ENCODE data around the gene SHISA4. TPM values are rescaled to one million over a fixed set of nuclear protein-coding genes. Genes with fewer than 3 reads are reported as not detected.

The SHISA4 gene
- total and polyA plus RNA-seq, 5 donors from 2014 or later: 0.22 to 0.44 (median 0.44) TPM; not detected in 2

DNA sequence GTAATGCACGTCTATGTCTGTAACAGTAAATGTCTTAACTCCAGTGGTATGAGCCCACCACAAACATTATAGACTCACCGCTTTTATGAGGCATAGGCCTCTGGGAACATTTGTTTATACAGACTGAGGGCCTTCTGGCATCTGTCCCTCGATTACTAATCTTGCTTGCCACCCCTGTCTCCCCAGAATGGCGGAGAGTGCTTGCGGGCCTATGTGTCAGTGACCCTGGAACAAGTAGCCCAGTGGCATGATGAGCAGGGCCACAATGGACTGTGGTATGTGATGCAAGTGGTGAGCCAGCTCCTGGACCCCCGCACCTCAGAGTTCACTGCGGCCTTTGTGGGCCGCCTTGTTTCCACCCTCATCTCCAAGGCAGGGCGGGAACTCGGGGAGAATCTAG is 18.3 kb upstream of the SHISA4 start:
- H3K9me3 Mint-ChIP-seq: no peaks in the 10 kb centered on the region
- Histone ChIP-seq H3K4me1 (ENCODE audit: control insufficient read depth, insufficient read depth, low read length, poor library complexity, severe bottlenecking) (no peaks in the 10 kb centered on the region), H3K27me3 (ENCODE audit: control insufficient read depth, insufficient read depth, low read length) (no peaks in the 10 kb centered on the region), H3K27ac (ENCODE audit: insufficient read depth, low read length, poor library complexity, severe bottlenecking) (no peak overlapping the region), H3K36me3 (ENCODE audit: control insufficient read depth, insufficient read depth, low read length) (peaks cover 87% of the 10 kb centered on the region), H3K9me3 (ENCODE audit: control insufficient read depth in 2 of 2, low read length in 2 of 2) (no peaks in the 10 kb centered on the region), H3K4me3 (ENCODE audit: low read depth, low read length) (no peak overlapping the region)
- no peak for ATAC-seq (ENCODE audit: low read depth in 2 of 2)
- H3K4me1 Mint-ChIP-seq: no peaks in the 10 kb centered on the region
- H3K4me3 Mint-ChIP-seq: no peak overlapping the region
- DNase-seq: no peak
- H3K27me3 Mint-ChIP-seq: no peaks in the 10 kb centered on the region
- no peak overlapping the region for H3K27ac Mint-ChIP-seq
- H3K36me3 Mint-ChIP-seq: peaks cover 63% of the 10 kb centered on the region

- H3K27ac Mint-ChIP-seq: no peak overlapping the region
- no peak overlapping the region for H3K27ac ChIP-seq (ENCODE audit: insufficient read depth, low read length, poor library complexity, severe bottlenecking)
- DNase-seq: no peak
- H3K4me1 Mint-ChIP-seq: no peaks in the 10 kb centered on the region
- no peaks in the 10 kb centered on the region for H3K27me3 Mint-ChIP-seq
- H3K36me3 ChIP-seq (ENCODE audit: control insufficient read depth, insufficient read depth, low read length): peaks cover 61% of the 10 kb centered on the region
- no peak for ATAC-seq (ENCODE audit: low read depth in 2 of 2)
- no peak overlapping the region for H3K4me3 ChIP-seq (ENCODE audit: low read depth, low read length)
- no peaks in the 10 kb centered on the region for H3K4me1 ChIP-seq (ENCODE audit: control insufficient read depth, insufficient read depth, low read length, poor library complexity, severe bottlenecking)
- H3K36me3 Mint-ChIP-seq: peaks cover 50% of the 10 kb centered on the region
- no peaks in the 10 kb centered on the region for H3K9me3 ChIP-seq (ENCODE audit: control insufficient read depth in 2 of 2, low read length in 2 of 2)
- H3K27me3 ChIP-seq (ENCODE audit: control insufficient read depth, insufficient read depth, low read length): no peaks in the 10 kb centered on the region
- no peak overlapping the region for H3K4me3 Mint-ChIP-seq
- no peaks in the 10 kb centered on the region for H3K9me3 Mint-ChIP-seq
These were observed 14.0 kb upstream of the SHISA4 start for GRCh38 chr1:201874672-201875071.

DNA sequence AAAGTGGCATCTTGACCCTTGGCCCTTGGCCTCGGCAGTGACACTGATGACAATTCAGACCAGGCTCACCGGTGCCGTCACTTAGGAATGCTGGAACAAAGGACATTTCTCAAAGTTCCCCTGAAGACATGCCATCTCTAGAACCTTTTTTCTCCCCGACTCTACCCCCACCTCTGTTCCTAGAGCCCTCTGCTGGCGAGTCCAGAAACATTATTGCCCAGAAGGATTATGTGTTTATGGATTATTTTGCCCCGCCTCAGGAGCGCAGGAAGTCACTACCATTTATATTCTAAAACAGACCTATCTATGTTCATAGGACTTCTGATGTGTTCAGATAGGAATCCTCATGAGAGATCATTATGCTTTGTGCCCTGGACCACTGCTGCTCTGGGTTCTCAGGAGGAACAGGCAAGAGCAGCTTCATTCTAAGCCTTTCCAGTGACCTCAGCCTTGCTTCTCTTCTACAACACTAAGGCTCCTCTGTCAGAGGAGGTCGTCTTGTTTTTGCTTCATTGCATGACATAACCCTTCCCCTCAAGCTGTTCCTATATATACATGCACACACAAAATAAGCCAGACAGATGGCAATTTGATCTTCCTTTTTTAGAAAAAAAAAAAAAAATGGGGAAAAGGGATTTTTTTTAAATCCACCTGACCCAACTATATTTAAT is 12.4 kb upstream of the SHISA4 start:
- H3K27me3 ChIP-seq (ENCODE audit: control insufficient read depth, insufficient read depth, low read length): no peaks in the 10 kb centered on the region
- peaks cover 45% of the 10 kb centered on the region for H3K36me3 ChIP-seq (ENCODE audit: control insufficient read depth, insufficient read depth, low read length)
- Mint-ChIP-seq H3K36me3 (peaks cover 38% of the 10 kb centered on the region), H3K4me3 (no peak overlapping the region), H3K4me1 (no peaks in the 10 kb centered on the region), H3K27ac (peak overlapping the region in 1 of 3 donors; percentile 91), H3K9me3 (no peaks in the 10 kb centered on the region), H3K27me3 (no peaks in the 10 kb centered on the region)
- no peak overlapping the region for H3K4me3 ChIP-seq (ENCODE audit: low read depth, low read length)
- no peaks in the 10 kb centered on the region for H3K9me3 ChIP-seq (ENCODE audit: control insufficient read depth in 2 of 2, low read length in 2 of 2)
- ATAC-seq (ENCODE audit: low read depth in 2 of 2) (no peak), DNase-seq (no peak)
- no peaks in the 10 kb centered on the region for H3K4me1 ChIP-seq (ENCODE audit: control insufficient read depth, insufficient read depth, low read length, poor library complexity, severe bottlenecking)
- H3K27ac ChIP-seq (ENCODE audit: insufficient read depth, low read length, poor library complexity, severe bottlenecking): no peak overlapping the region

DNA sequence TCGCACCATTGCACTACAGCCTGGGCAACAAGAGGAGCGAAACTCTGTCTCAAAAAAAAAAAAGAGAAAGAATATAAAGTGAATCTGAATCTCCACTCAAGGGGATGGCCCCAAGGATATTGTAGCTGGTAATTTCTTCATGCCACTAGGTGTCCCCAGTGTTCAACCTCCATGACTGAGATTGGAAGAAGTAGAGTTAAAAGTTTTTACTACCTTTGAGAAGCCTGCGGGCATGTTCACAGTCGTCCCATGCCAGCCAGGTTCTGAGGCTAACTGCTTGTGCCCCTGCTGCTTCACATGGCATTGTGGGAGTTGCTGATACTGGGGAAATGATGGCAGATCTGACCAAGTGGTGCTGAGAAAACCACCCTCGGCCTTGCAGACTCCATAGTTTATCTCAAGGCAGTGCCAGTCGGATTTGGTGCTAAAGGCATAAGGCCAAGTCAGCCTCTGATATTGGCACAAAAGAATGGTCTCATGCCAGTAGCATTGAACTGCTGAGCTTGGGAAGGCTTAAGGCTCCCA is 10.8 kb upstream of the SHISA4 start:
- Histone ChIP-seq H3K9me3 (ENCODE audit: control insufficient read depth in 2 of 2, low read length in 2 of 2) (no peaks in the 10 kb centered on the region), H3K27me3 (ENCODE audit: control insufficient read depth, insufficient read depth, low read length) (no peaks in the 10 kb centered on the region), H3K4me3 (ENCODE audit: low read depth, low read length) (no peak overlapping the region), H3K4me1 (ENCODE audit: control insufficient read depth, insufficient read depth, low read length, poor library complexity, severe bottlenecking) (no peaks in the 10 kb centered on the region), H3K36me3 (ENCODE audit: control insufficient read depth, insufficient read depth, low read length) (peaks cover 30% of the 10 kb centered on the region), H3K27ac (ENCODE audit: insufficient read depth, low read length, poor library complexity, severe bottlenecking) (no peak overlapping the region)
- Mint-ChIP-seq H3K27me3 (no peaks in the 10 kb centered on the region), H3K9me3 (no peaks in the 10 kb centered on the region), H3K36me3 (peaks cover 25% of the 10 kb centered on the region), H3K27ac (no peak overlapping the region), H3K4me1 (peaks cover 0 to 3% (median 0%) of the 10 kb centered on the region in 4 donors), H3K4me3 (no peak overlapping the region)
- ATAC-seq (ENCODE audit: low read depth in 2 of 2) (peak in 1 of 2 donors; percentile 49), DNase-seq (peak in 1 of 3 donors; percentile 54)

GRCh38 chr1:201880928-201881571 is 7.6 kb upstream of the SHISA4 start:
- Mint-ChIP-seq H3K4me1 (peaks cover 0 to 4% (median 2%) of the 10 kb centered on the region in 4 donors), H3K4me3 (no peak overlapping the region), H3K36me3 (peaks cover 3% of the 10 kb centered on the region), H3K27ac (peak overlapping the region in 1 of 3 donors; percentile 62), H3K27me3 (peaks cover 5% of the 10 kb centered on the region), H3K9me3 (no peaks in the 10 kb centered on the region)
- no peaks in the 10 kb centered on the region for H3K4me1 ChIP-seq (ENCODE audit: control insufficient read depth, insufficient read depth, low read length, poor library complexity, severe bottlenecking)
- H3K9me3 ChIP-seq (ENCODE audit: control insufficient read depth in 2 of 2, low read length in 2 of 2): no peaks in the 10 kb centered on the region
- H3K36me3 ChIP-seq (ENCODE audit: control insufficient read depth, insufficient read depth, low read length): peaks cover 8% of the 10 kb centered on the region
- DNase-seq: no peak
- H3K27me3 ChIP-seq (ENCODE audit: control insufficient read depth, insufficient read depth, low read length): no peaks in the 10 kb centered on the region
- H3K4me3 ChIP-seq (ENCODE audit: low read depth, low read length): no peak overlapping the region
- no peak for ATAC-seq (ENCODE audit: low read depth in 2 of 2)
- H3K27ac ChIP-seq (ENCODE audit: insufficient read depth, low read length, poor library complexity, severe bottlenecking): no peak overlapping the region

DNA sequence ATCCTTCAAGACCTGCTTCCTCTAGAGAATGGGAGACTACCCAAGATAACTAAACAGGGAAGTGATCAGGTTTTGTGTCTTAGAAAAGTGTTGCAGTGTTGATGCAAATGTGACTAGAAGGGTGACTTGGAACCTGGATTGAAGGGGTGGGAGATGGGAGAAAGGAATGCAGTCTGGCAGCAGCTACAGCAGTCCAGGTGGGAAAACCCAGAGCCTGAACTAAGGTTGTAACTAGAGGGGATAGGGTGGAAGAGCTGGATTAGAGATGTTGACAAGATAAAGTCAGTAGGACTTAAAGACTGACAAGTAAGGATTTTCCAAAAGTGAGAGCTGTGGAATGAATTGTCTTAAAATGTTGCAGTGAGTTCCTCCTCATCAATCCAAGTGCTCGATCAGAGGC is 7.1 kb upstream of the SHISA4 start:
- H3K9me3 ChIP-seq (ENCODE audit: control insufficient read depth in 2 of 2, low read length in 2 of 2): no peaks in the 10 kb centered on the region
- no peaks in the 10 kb centered on the region for H3K27me3 ChIP-seq (ENCODE audit: control insufficient read depth, insufficient read depth, low read length)
- Mint-ChIP-seq H3K9me3 (no peaks in the 10 kb centered on the region), H3K4me1 (peaks cover 0 to 4% (median 2%) of the 10 kb centered on the region in 4 donors), H3K4me3 (no peak overlapping the region), H3K36me3 (no peaks in the 10 kb centered on the region), H3K27me3 (peaks cover 6% of the 10 kb centered on the region), H3K27ac (peak overlapping the region in 2 of 3 donors; percentile 26 to 62)
- H3K4me3 ChIP-seq (ENCODE audit: low read depth, low read length): no peak overlapping the region
- H3K36me3 ChIP-seq (ENCODE audit: control insufficient read depth, insufficient read depth, low read length): peaks cover 3% of the 10 kb centered on the region
- no peaks in the 10 kb centered on the region for H3K4me1 ChIP-seq (ENCODE audit: control insufficient read depth, insufficient read depth, low read length, poor library complexity, severe bottlenecking)
- H3K27ac ChIP-seq (ENCODE audit: insufficient read depth, low read length, poor library complexity, severe bottlenecking): no peak overlapping the region
- no peak for DNase-seq
- no peak for ATAC-seq (ENCODE audit: low read depth in 2 of 2)

- peak overlapping the region in 1 of 3 donors; percentile 42 for H3K27ac Mint-ChIP-seq
These were observed 6.0 kb upstream of the SHISA4 start for GRCh38 chr1:201882665-201883132.

More at GRCh38 chr1:201882665-201883132, 6.0 kb upstream of the SHISA4 start:
- Mint-ChIP-seq H3K4me3 (no peak overlapping the region), H3K4me1 (peaks cover 0 to 4% (median 3%) of the 10 kb centered on the region in 4 donors), H3K9me3 (no peaks in the 10 kb centered on the region), H3K36me3 (no peaks in the 10 kb centered on the region), H3K27me3 (peaks cover 17% of the 10 kb centered on the region)
- H3K36me3 ChIP-seq (ENCODE audit: control insufficient read depth, insufficient read depth, low read length): no peaks in the 10 kb centered on the region
- H3K27me3 ChIP-seq (ENCODE audit: control insufficient read depth, insufficient read depth, low read length): peaks cover 2% of the 10 kb centered on the region
- DNase-seq (no peak), ATAC-seq (ENCODE audit: low read depth in 2 of 2) (peak; percentile 21 to 37)
- no peak overlapping the region for H3K27ac ChIP-seq (ENCODE audit: insufficient read depth, low read length, poor library complexity, severe bottlenecking)
- no peak overlapping the region for H3K4me3 ChIP-seq (ENCODE audit: low read depth, low read length)
- no peaks in the 10 kb centered on the region for H3K9me3 ChIP-seq (ENCODE audit: control insufficient read depth in 2 of 2, low read length in 2 of 2)
- H3K4me1 ChIP-seq (ENCODE audit: control insufficient read depth, insufficient read depth, low read length, poor library complexity, severe bottlenecking): no peaks in the 10 kb centered on the region
